Large intestine (tissue), 3 donors: ENCODE data around the gene NHEJ1. TPM values are rescaled to one million over a fixed set of nuclear protein-coding genes. Genes with fewer than 3 reads are reported as not detected.

ENCODE experiments used
- DNase-seq, 2 donors: peaks; one replicate each; pipeline versions ENCODE4 v3.0.0 to v3.0.0-alpha.2; 2013
- H3K27ac ChIP-seq: one replicate; pipeline ENCODE4 v1.5.1; 2013; ENCODE audit warnings: low read length
- H3K27me3 ChIP-seq: 2 replicates; pipeline ENCODE4 v1.6.1; 2013; ENCODE audit warnings: low read length; ENCODE audit not compliant: control insufficient read depth, insufficient read depth
- H3K36me3 ChIP-seq: 2 replicates; pipeline ENCODE4 v1.6.1; 2013; ENCODE audit warnings: low read length; ENCODE audit not compliant: control insufficient read depth, insufficient read depth
- H3K4me1 ChIP-seq: one replicate; pipeline ENCODE4 v1.6.1; 2013; ENCODE audit warnings: low read length; ENCODE audit not compliant: control insufficient read depth, insufficient read depth
- H3K4me3 ChIP-seq: one replicate; pipeline ENCODE4 v1.5.1; 2013; ENCODE audit warnings: low read length
- H3K9me3 ChIP-seq: one replicate; pipeline ENCODE4 v1.6.1; 2013; ENCODE audit warnings: mild to moderate bottlenecking, low read depth, low read length, moderate library complexity; ENCODE audit not compliant: control insufficient read depth
- WGBS: methylation state at CpG from one replicate; pipeline ENCODE4 v1.1.5; 2013; ENCODE audit warnings: low lambda C conversion rate; ENCODE audit not compliant: insufficient coverage; 5-methylcytosine and 5-hydroxymethylcytosine counted together
- polyA plus RNA-seq: library from polyadenylated mRNA; unstranded; fragments of 120-200 nt; gene quantifications from one replicate; pipeline ENCODE4 v1.2.1, GENCODE V29; 2013

The NHEJ1 gene
- polyA plus RNA-seq, 1 donor, result 33.9 TPM

GRCh38 chr2:219111375-219112061, 49.1 kb downstream of the NHEJ1 start:
- H3K9me3 ChIP-seq, result no peaks in the 10 kb centered on the region
- H3K4me3 ChIP-seq, result no peak overlapping the region
- no peaks in the 10 kb centered on the region for H3K36me3 ChIP-seq
- peak overlapping the region; percentile 89 for H3K27ac ChIP-seq
- H3K27me3 ChIP-seq, result no peaks in the 10 kb centered on the region
- peaks cover 55% of the 10 kb centered on the region for H3K4me1 ChIP-seq
- peak in 1 of 2 donors; percentile 66 for DNase-seq
- WGBS, result no CpG with 5 or more reads among the region's 5 CpGs

- DNase-seq, result peak in 1 of 2 donors; percentile 88
- Histone ChIP-seq H3K36me3 (no peaks in the 10 kb centered on the region), H3K4me1 (peaks cover 56% of the 10 kb centered on the region), H3K9me3 (no peaks in the 10 kb centered on the region), H3K27ac (peak overlapping the region; percentile 24), H3K4me3 (no peak overlapping the region), H3K27me3 (no peaks in the 10 kb centered on the region)
- WGBS, result no CpG with 5 or more reads among the region's 3 CpGs
These were observed 51.1 kb downstream of the NHEJ1 start for GRCh38 chr2:219109471-219109870.

DNA sequence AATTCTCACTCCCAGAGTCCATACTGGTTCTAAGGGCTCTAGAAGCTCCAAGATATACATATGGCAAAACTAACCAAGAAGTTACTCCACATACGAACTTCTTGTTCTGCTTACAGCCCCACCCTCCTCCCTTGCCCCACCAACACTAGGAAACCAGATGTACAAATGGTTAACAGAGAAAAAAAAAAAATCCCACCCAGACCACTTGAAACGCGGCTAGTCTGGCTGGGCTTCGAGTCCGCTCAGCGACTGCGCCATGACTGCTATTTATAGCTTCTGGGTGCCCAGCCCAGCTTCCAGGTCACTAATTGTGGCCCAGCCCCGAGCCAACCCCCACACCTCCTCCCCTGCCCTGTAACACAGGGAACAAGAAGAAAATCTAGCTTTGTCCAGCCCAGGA, 52.9 kb downstream of the NHEJ1 start:
- Histone ChIP-seq H3K36me3 (no peaks in the 10 kb centered on the region), H3K27ac (no peak overlapping the region), H3K4me1 (peaks cover 46% of the 10 kb centered on the region), H3K9me3 (no peaks in the 10 kb centered on the region), H3K4me3 (no peak overlapping the region), H3K27me3 (no peaks in the 10 kb centered on the region)
- no CpG with 5 or more reads among the region's 8 CpGs for WGBS
- DNase-seq, result no peak

DNA sequence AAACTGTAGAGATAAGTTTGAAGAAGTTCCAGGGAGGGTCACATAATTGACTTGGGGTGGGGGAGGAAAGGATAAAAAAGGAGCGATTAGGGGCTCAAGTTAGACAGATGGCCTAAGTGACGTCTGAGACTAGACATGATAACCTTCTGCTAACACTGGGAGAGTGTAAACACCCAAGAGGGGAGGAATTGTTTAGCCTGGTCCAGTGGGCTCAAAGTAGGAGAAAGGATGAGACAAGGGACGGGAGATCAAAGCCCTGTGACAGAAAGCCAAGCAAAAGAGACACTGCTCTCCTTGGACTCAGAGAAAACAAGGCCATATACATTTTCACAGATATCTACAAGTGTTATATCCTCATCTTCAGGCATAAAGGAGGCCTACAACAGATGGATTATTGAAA, 54.4 kb downstream of the NHEJ1 start:
- no CpG with 5 or more reads among the region's 3 CpGs for WGBS
- Histone ChIP-seq H3K27me3 (no peaks in the 10 kb centered on the region), H3K36me3 (no peaks in the 10 kb centered on the region), H3K27ac (no peak overlapping the region), H3K9me3 (no peaks in the 10 kb centered on the region), H3K4me3 (no peak overlapping the region), H3K4me1 (peaks cover 32% of the 10 kb centered on the region)
- DNase-seq, result no peak

DNA sequence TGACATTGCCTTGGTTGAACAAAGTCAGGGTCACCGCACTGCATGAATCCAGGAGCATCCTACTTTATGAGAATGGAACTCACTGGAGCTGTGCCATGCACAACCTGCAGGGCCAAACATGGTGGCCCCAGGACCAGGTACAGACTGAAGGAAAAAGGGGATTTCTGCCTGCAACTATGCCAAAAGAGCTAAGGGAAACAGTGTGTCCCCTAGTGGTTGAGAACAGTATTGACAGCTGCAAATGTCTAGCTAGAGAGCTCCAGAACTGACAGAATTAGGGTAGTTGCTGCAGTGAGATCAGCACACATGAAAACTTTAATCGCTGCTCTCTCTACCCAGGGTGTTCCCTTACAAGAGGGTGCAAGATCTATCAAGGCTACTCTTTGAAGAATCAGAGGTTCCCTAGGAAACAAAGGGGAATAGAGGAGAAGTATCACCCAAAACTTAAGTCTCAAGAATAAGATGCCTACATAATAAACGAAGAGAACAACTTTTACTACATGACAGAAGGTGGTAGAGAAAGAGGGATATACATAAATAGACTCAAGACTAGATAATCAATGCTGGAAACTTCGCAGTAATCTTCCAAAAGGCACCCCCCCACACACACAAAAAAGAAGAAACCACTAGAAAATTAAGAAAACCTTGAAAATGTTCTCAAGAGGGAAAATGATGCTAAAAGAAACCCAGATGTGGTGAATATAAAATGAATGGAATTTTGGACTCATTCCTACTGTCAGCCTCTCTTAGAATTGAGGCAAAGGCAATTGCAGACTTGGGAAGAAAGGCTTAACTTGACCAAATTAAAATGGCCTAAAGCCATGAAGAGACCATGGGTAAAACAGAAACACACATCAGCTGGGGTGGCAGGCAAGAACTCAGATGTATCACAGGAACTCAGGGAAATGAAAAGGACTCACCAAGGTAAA, 56.2 kb downstream of the NHEJ1 start:
- no peaks in the 10 kb centered on the region for H3K27me3 ChIP-seq
- H3K27ac ChIP-seq, result no peak overlapping the region
- no peak overlapping the region for H3K4me3 ChIP-seq
- DNase-seq, result peak in 1 of 2 donors; percentile 40
- no CpG with 5 or more reads among the region's 4 CpGs for WGBS
- H3K36me3 ChIP-seq, result peaks cover 2% of the 10 kb centered on the region
- peaks cover 13% of the 10 kb centered on the region for H3K4me1 ChIP-seq
- no peaks in the 10 kb centered on the region for H3K9me3 ChIP-seq

- Histone ChIP-seq H3K27me3 (no peaks in the 10 kb centered on the region), H3K9me3 (no peaks in the 10 kb centered on the region), H3K27ac (no peak overlapping the region), H3K4me1 (peaks cover 6% of the 10 kb centered on the region), H3K4me3 (no peak overlapping the region), H3K36me3 (peaks cover 7% of the 10 kb centered on the region)
- DNase-seq, result no peak
- WGBS, result 86% methylated on average over 1 of the region's 1 CpG
These were observed 61.3 kb downstream of the NHEJ1 start for GRCh38 chr2:219099329-219099728.

GRCh38 chr2:219095406-219095935, 65.1 kb downstream of the NHEJ1 start:
- peaks cover 7% of the 10 kb centered on the region for H3K36me3 ChIP-seq
- H3K27me3 ChIP-seq, result no peaks in the 10 kb centered on the region
- H3K27ac ChIP-seq, result no peak overlapping the region
- H3K4me3 ChIP-seq, result no peak overlapping the region
- no peaks in the 10 kb centered on the region for H3K9me3 ChIP-seq
- WGBS, result no CpG with 5 or more reads among the region's 1 CpG
- H3K4me1 ChIP-seq, result peaks cover 14% of the 10 kb centered on the region
- DNase-seq, result peak in 1 of 2 donors; percentile 57

GRCh38 chr2:219094171-219094570, 66.4 kb downstream of the NHEJ1 start:
- Histone ChIP-seq H3K27me3 (no peaks in the 10 kb centered on the region), H3K4me1 (peaks cover 19% of the 10 kb centered on the region), H3K27ac (no peak overlapping the region), H3K36me3 (peaks cover 5% of the 10 kb centered on the region), H3K4me3 (no peak overlapping the region), H3K9me3 (no peaks in the 10 kb centered on the region)
- no CpG with 5 or more reads among the region's 3 CpGs for WGBS
- no peak for DNase-seq

- peaks cover 5% of the 10 kb centered on the region for H3K36me3 ChIP-seq
- peak in 1 of 2 donors; percentile 71 for DNase-seq
- H3K27ac ChIP-seq, result peak overlapping the region; percentile 26
- no peaks in the 10 kb centered on the region for H3K9me3 ChIP-seq
- H3K4me1 ChIP-seq, result peaks cover 16% of the 10 kb centered on the region
- H3K27me3 ChIP-seq, result no peaks in the 10 kb centered on the region
- no peak overlapping the region for H3K4me3 ChIP-seq
- WGBS, result 100% methylated on average over 1 of the region's 4 CpGs
These were observed 69.9 kb downstream of the NHEJ1 start for GRCh38 chr2:219090436-219091299.

GRCh38 chr2:219089330-219089729, 71.3 kb downstream of the NHEJ1 start:
- DNase-seq, result no peak
- Histone ChIP-seq H3K27me3 (no peaks in the 10 kb centered on the region), H3K4me3 (no peak overlapping the region), H3K4me1 (peaks cover 17% of the 10 kb centered on the region), H3K27ac (no peak overlapping the region), H3K36me3 (no peaks in the 10 kb centered on the region), H3K9me3 (no peaks in the 10 kb centered on the region)
- no CpG with 5 or more reads among the region's 4 CpGs for WGBS
